ENCODE measurements around the gene CPHXL2. TPM values are rescaled to one million over a fixed set of nuclear protein-coding genes. Genes with fewer than 3 reads are reported as not detected.
A peak's percentile ranks its signal among the peaks of the same experiment; 100 is the strongest.

Gene CPHXL2
- 0.15 TPM for polyA plus RNA-seq (ENCODE audit: insufficient read length)

DNA sequence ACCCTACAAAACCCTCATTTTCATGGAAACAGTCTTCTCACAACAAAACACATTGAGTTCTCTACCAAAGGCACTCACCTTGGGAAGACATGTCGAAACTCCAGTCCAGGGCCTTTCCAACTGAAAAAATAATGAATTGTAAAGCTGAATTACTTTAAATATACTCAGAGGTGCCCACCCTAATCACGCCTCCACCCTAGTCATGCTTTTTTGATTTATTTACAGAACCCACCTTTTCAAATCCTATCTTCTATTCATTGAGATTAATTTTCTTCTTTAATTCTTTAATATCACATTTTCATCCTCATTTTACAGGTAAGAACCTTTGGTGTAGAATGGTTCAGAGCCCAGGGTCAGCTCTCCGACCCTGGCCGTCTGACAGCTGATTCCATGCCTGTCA is at the start of gene CPHXL2:
Gene CPHXL2 (minus strand): TSS at position 101 of the 400 bp plus-strand sequence. CDS start 10 bp downstream, at position 91.
- DNase-seq, result no peak

DNA sequence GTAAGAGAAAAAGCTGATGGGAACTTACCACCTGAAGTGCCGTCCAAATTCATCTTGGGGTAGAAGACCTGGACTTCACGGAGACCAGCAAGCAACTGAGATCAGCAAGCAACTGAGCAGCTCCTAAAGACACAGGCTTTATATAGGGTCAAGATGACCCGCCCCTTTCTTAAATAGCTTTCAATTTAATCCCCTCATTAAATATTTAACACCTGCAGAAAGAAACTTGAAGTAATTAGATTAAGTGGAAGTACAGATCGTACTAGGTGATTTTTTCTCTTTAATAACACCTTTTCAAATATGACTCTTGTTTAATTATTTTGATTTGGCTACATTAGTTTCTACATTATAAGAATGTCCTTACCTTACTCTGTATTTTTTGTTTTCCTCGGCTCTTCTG is 49.6 kb upstream of the CPHXL2 start, which contains the start of gene CPHXL:
Gene CPHXL (minus strand): TSS at position 101 of the 400 bp plus-strand sequence. CDS start 48 bp downstream, at position 53.
- DNase-seq, result no peak

DNA sequence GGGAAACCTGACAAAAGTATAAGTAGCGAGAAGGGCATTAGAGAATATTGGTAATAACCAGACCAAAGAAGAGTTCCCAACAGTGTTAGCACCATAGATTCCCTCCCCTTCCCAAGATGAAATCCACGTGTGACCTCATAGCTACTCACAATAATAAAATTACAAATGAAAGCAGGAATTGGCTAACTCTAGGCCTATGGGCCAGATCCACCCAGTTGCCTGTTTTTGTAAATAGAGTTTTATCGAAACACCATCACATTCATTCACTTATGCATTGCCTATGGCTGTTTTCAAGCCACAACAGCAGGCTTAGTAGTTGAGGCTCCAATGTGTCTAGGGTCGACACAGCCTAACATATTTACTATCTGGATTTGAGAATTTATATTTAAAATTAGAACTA is 41.6 kb upstream of the CPHXL2 start:
- no peak for DNase-seq

DNA sequence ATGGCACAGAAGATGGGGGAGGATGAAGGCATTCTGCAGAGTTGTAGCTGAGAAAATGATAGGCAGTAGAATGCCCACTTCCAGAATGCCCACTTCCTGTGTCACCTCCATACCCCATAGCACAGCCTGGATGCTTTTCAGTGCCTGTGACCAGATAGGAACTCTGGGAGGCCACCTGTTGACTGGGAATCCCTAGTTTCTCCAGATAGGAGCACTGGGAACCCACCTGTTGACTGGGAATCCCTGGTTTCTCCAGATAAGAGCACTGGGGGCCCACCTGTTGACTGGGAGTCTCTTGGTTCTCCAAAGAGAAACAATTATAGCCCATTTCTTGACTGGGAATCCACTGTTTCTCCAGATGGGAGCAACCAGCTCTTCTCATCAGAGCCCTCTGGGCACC is 37.9 kb upstream of the CPHXL2 start:
- DNase-seq, result no peak

- no peak for DNase-seq
These were observed 33.5 kb upstream of the CPHXL2 start for GRCh38 chr16:75710344-75710743.

DNA sequence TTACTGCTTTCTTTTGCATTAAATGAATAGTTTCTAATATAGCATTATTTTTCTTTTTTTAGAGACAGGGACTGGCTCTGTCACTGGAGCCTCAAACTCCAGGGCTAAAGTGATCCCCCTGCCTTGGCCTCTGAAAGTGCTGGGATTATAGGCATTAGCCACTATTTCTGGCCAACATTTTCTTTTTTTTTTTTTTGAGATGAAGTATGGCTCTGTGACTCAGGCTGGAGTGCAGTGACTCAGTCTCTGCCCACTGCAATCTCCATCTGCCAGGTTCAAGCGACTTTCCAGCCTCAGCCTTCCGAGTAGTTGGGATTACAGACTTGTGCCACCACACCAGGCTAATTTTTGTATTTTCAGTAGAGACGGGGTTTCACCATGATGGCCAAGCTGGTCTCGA is 26.5 kb upstream of the CPHXL2 start:
- no peak for DNase-seq

DNA sequence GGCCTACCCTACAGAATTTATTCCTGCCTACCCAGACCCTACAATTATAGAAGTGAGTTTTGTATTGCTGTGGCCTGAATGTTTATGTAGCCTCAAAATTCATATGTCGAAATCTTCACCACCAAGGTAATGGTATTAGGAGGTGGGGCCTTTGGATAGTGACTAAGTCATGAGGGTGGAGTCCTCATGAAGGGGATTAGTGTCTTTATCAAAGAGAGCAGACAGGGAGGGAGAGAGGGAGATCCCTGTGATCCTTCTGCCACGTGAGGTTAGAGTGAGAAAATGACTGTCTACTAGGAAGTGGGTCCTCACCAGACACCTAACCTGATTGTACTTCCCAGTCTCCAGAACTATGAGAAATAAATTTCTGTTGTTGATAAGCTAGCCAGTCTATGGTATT is 25.4 kb upstream of the CPHXL2 start:
- DNase-seq, result no peak

- DNase-seq, result no peak
These were observed 24.6 kb upstream of the CPHXL2 start, which contains the start of gene DUXB for GRCh38 chr16:75701361-75701760. DUXB (minus strand) TSS chr16:75701461; CDS start chr16:75701418, 43 bp downstream.

DNA sequence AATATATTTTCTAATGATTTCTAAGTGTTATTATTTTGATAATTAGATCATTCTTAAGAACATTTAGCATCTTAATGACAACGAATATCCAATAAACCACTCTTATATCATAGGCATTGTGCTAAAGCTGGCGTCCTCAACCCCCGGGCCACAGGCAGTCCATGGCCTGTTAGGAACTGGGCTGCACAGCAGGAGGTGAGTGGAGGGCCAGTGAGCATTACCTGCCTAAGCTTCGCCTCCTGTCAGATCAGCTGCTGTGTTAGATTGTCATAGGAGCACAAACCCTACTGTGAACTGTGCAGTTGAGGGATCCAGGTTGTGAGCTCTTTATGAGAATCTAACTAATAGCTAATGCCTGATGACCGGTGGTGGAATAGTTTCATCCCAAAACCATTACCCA is 20.8 kb upstream of the CPHXL2 start:
- no peak for DNase-seq

- no peak for DNase-seq
These were observed 18.9 kb upstream of the CPHXL2 start for GRCh38 chr16:75695708-75696107.

- DNase-seq, result no peak
These were observed 10.6 kb upstream of the CPHXL2 start for GRCh38 chr16:75687361-75687760.

- no peak for DNase-seq
These were observed 5.5 kb upstream of the CPHXL2 start for GRCh38 chr16:75682308-75682707.

DNA sequence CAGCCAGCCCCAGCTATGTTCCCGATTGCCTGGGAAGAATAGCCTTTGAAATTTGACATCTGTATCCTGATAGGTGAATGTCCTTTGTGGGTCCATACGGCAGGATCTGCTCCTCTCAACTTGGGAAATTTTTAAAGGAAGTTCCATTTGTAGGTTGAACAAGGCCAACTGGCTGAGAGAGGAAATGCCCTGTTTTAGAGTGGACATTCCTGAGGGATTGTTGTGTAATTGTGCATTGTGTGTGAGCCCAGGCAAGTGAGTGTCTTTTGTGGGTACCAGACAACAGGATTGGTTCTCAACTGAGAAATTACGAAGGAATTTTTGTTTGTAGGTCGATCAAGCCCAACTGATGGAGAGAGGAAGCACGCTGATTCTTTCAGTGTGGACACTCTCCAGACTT is 2.6 kb upstream of the CPHXL2 start:
- DNase-seq, result no peak

DNA sequence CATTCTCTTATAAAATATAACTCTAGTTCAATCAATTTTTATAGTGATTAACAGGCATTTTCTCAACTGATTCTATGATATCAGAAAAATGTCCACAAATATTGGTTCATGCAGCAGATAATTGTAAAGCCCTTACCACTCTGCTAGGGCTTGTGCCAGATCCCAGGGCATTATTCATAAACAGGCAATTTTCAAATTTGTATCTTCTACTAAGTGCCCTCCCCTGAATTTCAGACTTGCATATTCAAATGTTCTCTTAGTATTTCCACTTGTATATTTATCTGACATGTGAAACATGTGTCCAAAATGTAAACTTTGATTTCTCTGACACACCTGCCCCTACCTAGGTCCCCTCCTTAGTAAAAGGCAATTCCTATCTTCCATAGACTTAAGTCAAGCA is 9.3 kb downstream of the CPHXL2 start:
- DNase-seq, result no peak

GRCh38 chr16:75660726-75661302 is 16.0 kb downstream of the CPHXL2 start:
- DNase-seq, result no peak

DNA sequence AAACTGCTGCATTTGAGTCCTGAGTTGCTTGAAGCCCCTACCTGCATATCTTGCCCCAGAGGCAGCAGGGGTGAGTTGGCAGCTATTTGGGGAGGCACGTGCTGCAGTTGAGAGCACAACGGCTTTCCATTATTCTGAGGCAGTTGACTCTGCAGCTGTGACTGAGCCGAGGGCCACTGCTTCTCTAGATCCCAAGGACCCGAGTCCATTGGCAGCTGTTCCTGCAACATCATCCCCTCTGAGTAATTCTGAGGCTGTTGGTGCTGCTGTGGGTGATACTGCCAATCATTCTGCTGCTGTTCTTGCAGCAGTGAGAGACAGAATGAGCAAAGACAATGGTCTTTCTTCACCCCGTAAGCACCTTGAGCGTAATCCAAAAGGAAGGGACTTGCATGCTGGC is 16.5 kb downstream of the CPHXL2 start:
- no peak for DNase-seq

DNA sequence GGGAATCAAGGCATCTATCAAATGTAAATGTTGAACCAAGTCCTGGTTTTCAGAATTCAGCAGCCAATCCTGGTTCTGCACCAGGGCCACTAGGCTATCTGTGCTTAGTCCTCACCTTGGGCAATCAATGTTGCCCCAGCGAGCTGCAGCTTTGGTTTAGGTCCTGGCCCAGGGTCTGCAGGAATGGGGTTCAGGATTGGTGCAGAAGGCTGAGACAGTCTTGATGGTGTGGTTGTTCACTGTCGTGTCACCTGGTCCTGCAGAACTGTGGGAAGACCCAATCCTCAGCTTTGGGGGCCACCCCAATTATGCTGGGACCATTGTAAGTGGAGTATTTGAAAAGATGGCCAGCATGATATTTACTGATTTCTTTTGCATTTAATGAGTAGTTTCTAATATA is 18.6 kb downstream of the CPHXL2 start:
- DNase-seq, result no peak

- no peak for DNase-seq
These were observed 22.9 kb downstream of the CPHXL2 start for GRCh38 chr16:75653922-75654321.

- peak; percentile 89 for DNase-seq
These were observed 28.3 kb downstream of the CPHXL2 start for GRCh38 chr16:75648265-75649076.

DNA sequence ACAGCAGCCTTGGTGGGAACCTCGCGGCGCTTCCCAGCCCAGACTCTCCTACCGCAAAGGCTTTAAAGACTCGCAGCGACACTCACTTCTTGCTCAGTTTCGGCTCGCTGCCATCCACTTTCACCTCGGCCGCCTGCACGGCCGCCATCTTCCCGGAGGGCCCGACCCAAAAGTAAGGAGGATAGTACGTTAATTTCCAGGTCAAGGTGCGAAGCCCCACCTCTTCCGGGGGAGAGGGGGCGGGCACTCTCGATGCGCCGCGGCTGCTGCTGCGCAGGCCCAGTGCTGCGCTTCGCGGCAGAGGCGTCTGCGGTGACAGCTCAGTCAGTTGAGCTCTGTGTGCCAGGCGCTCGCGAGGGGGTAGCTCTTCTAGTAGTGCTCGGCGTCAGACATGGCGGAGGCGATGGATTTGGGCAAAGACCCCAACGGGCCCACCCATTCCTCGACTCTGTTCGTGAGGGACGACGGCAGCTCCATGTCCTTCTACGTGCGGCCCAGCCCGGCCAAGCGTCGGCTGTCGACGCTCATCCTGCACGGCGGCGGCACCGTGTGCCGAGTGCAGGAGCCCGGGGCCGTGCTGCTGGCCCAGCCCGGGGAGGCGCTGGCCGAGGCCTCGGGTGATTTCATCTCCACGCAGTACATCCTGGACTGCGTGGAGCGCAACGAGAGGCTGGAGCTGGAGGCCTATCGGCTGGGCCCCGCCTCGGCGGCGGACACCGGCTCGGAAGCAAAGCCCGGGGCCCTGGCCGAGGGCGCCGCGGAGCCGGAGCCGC is 29.1 kb downstream of the CPHXL2 start, which contains the start of the genes KARS1 and TERF2IP:
Gene KARS1 (minus strand): TSS at position 174 of the 773 bp plus-strand sequence. CDS start 26 bp downstream, at position 148.
Gene TERF2IP (plus strand): TSS at position 282 of the 773 bp plus-strand sequence. CDS start 110 bp downstream, at position 392.
- DNase-seq, result peak; percentile 97

DNA sequence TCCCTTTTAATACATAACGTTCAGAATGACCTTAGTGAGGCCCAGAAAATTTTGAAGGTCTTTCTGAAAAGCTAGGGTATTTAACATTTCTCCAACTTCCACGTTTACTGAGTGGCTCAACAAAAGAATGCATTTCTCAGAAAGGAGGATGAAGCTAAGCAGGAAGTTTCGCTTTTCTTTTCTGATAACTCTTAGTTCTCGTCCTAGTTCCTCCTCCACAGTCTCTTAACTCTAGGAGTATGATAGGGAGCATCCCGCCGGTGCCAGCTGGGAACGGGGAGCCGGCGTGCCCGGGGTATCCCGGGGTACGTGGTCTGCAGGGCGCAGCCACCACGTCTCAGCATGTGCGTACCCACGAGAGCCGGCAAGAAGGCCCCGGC is 29.7 kb downstream of the CPHXL2 start:
- DNase-seq, result no peak

DNA sequence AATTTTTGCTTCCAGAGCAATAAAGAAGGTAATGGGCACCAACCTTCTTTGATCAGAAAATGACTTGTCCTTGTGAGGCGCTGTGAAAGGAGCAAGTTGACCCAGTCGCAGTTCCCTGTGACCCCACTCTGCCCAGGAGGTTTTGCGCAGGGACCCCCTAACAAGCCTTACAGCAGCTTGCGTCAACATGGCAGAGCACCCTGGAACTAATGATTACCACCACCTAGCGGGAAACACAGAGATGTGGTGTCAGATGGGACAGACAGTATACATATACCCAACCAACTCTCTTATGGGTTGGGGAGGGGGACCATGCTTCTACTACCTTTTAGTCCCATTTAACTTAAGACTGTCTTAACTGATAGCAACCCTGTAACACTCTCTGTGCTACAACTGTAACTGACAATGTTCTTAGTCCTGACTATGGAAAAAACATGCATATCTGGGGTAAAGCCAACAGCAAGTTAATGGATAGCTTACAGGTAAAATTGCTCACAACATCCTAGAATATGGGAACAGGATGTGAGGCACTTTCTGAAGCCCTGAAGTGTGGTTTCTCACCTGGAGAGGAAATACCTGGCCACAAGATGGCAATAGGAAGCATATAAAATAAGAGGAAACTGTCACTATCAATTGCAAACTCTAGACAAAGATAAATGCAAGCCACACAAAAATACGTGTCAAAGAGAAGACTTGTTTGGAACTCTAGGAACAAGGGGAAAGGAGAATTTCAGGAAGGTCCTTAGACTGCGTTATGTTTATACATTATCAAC is 32.4 kb downstream of the CPHXL2 start:
- DNase-seq, result no peak
